HepG2 (cell line): ENCODE data around the gene RBL1. TPM values are rescaled to one million over a fixed set of nuclear protein-coding genes. Genes with fewer than 3 reads are reported as not detected.
A peak's percentile ranks its signal among the peaks of the same experiment; 100 is the strongest.

Source experiments
- ASH2L ChIP-seq: fragments of 300-600, 200-600 bp; sonication (generic); IDR thresholded peaks from 2 replicates; pipeline ENCODE4 v1.7.0; 2017; ENCODE audit warnings: low read depth, mild to moderate bottlenecking, moderate library complexity, mixed read lengths, low read length; ENCODE audit not compliant: insufficient read length
- ATF7 ChIP-seq, 2 experiments: fragments of 450-650 bp in 1 of 2; sonication (generic) in 1 of 2; formaldehyde crosslinking in 1 of 2; IDR thresholded peaks; 2 replicates each; pipeline versions ENCODE4 v1.4.0 to v1.6.1; 2016 to 2020; ENCODE audit warnings: antibody characterized with exemption in 1 of 2, mild to moderate bottlenecking in 1 of 2, missing genetic modification reagents in 1 of 2
- HNF4A ChIP-seq: sonication (generic); formaldehyde crosslinking; IDR thresholded peaks from 2 replicates; pipeline ENCODE4 v1.4.0; 2020; ENCODE audit warnings: missing genetic modification reagents
- KMT2B ChIP-seq: IDR thresholded peaks from 2 replicates; pipeline ENCODE4 v1.6.1; 2016; ENCODE audit warnings: missing genetic modification reagents, missing compliant biosample characterization
- NR2F6 ChIP-seq, 2 experiments: IDR thresholded peaks; 2 replicates each; pipeline ENCODE4 v1.6.1; 2016; ENCODE audit warnings: antibody characterized with exemption in 1 of 2, mild to moderate bottlenecking in 1 of 2
- SALL1 ChIP-seq: sonication (generic); formaldehyde crosslinking; IDR thresholded peaks from 2 replicates; pipeline ENCODE4 v1.8.0; 2022; ENCODE audit warnings: mild to moderate bottlenecking, missing genetic modification reagents
- SMYD3 ChIP-seq: sonication (generic); formaldehyde crosslinking; IDR thresholded peaks from 2 replicates; pipeline ENCODE4 v1.8.1; 2023; ENCODE audit warnings: mild to moderate bottlenecking, missing genetic modification reagents
- SRF ChIP-seq: IDR thresholded peaks from 2 replicates; pipeline ENCODE4 v1.6.1; 2011; ENCODE audit warnings: mild to moderate bottlenecking, low read depth, low read length, moderate library complexity
- SRSF1 ChIP-seq: fragments of 200-400 bp; formaldehyde crosslinking; optimal IDR thresholded peaks from 2 replicates; pipeline ENCODE3; 2017; ENCODE audit warnings: mild to moderate bottlenecking, low read depth, low read length, moderate library complexity
- TARDBP ChIP-seq: sonication (generic); formaldehyde crosslinking; IDR thresholded peaks from 2 replicates; pipeline ENCODE4 v1.8.0; 2022; ENCODE audit warnings: mild to moderate bottlenecking, missing genetic modification reagents
- THAP11 ChIP-seq: IDR thresholded peaks from 2 replicates; pipeline ENCODE4 v1.6.1; 2016; ENCODE audit warnings: missing biosample characterization, missing genetic modification reagents
- TOPORS ChIP-seq: sonication (generic); formaldehyde crosslinking; IDR thresholded peaks from 2 replicates; pipeline ENCODE4 v1.8.0; 2023; ENCODE audit warnings: mild to moderate bottlenecking, missing genetic modification reagents
- TRAFD1 ChIP-seq: sonication (generic); formaldehyde crosslinking; IDR thresholded peaks from 2 replicates; pipeline ENCODE4 v1.5.1; 2020; ENCODE audit warnings: missing genetic modification reagents, mild to moderate bottlenecking, borderline replicate concordance
- TRIM24 ChIP-seq: sonication (generic); formaldehyde crosslinking; IDR thresholded peaks from 2 replicates; pipeline ENCODE4 v1.8.0; 2022; ENCODE audit warnings: mild to moderate bottlenecking, missing genetic modification reagents
- YY1 ChIP-seq: IDR thresholded peaks from 2 replicates; pipeline ENCODE4 v1.6.1; 2011; ENCODE audit warnings: low read length, low read depth, moderate library complexity, mild to moderate bottlenecking; ENCODE audit not compliant: insufficient read depth, insufficient replicate concordance
- ZBTB21 ChIP-seq: sonication (generic); formaldehyde crosslinking; IDR thresholded peaks from 2 replicates; pipeline ENCODE4 v1.4.0; 2020; ENCODE audit warnings: missing genetic modification reagents
- ZMYM2 ChIP-seq: sonication (generic); formaldehyde crosslinking; IDR thresholded peaks from 2 replicates; pipeline ENCODE4 v1.8.0; 2022; ENCODE audit warnings: mild to moderate bottlenecking, missing genetic modification reagents
- ZNF136 ChIP-seq: sonication (generic); formaldehyde crosslinking; IDR thresholded peaks from 2 replicates; pipeline ENCODE4 v1.8.1; 2022; ENCODE audit warnings: low read depth, mild to moderate bottlenecking, moderate library complexity, missing genetic modification reagents
- ZNF331 ChIP-seq: sonication (generic); formaldehyde crosslinking; IDR thresholded peaks from 2 replicates; pipeline ENCODE4 v1.4.0; 2020; ENCODE audit warnings: missing genetic modification reagents
- ZNF512 ChIP-seq: sonication (generic); formaldehyde crosslinking; IDR thresholded peaks from 2 replicates; pipeline ENCODE4 v1.4.0; 2020; ENCODE audit warnings: mild to moderate bottlenecking, missing genetic modification reagents
- ZNF558 ChIP-seq: sonication (generic); formaldehyde crosslinking; IDR thresholded peaks from 2 replicates; pipeline ENCODE4 v1.9.0; 2022; ENCODE audit warnings: mild to moderate bottlenecking, missing genetic modification reagents, borderline replicate concordance
- ZNF616 ChIP-seq: sonication (generic); formaldehyde crosslinking; IDR thresholded peaks from 2 replicates; pipeline ENCODE4 v1.5.0; 2020; ENCODE audit warnings: low read depth, mild to moderate bottlenecking, missing genetic modification reagents
- ZNF839 ChIP-seq: sonication (generic); formaldehyde crosslinking; IDR thresholded peaks from 2 replicates; pipeline ENCODE4 v1.4.0; 2020; ENCODE audit warnings: missing genetic modification reagents, mild to moderate bottlenecking, borderline replicate concordance
- ZSCAN25 ChIP-seq: sonication (generic); formaldehyde crosslinking; IDR thresholded peaks from 2 replicates; pipeline ENCODE4 v1.8.0; 2022; ENCODE audit warnings: mild to moderate bottlenecking, missing genetic modification reagents
- polyA plus RNA-seq, 8 experiments: library from polyadenylated mRNA; depleted of rRNA in 3 of 8; stranded (reverse) in 7 of 8; unstranded in 1 of 8; fragments of >200 nt; fragmentation: Illumina TruSeq in 4 of 8; extraction: Trizol in 4 of 8; gene quantifications; 2 replicates each; pipeline versions ENCODE4 v1.2.1 to v1.2.3, GENCODE V29; 2011 to 2016; ENCODE audit warnings: low read depth in 4 of 8, missing spikeins in 1 of 8, mixed read lengths in 1 of 8; ENCODE audit not compliant: insufficient read depth in 1 of 8
- total RNA-seq, 5 experiments: library from RNA; depleted of rRNA; stranded (reverse); fragments of >200 nt; fragmentation: Illumina TruSeq; extraction: Trizol; gene quantifications; 2 replicates each; pipeline ENCODE4 v1.2.3, GENCODE V29; 2016; ENCODE audit warnings: low read depth in 1 of 5
- TF ChIP-seq, protein P1 (sequence below): sonication (generic); formaldehyde crosslinking; conservative IDR thresholded peaks from 2 replicates; pipeline ENCODE4 v1.4.0; 2020; ENCODE audit warnings: missing genetic modification reagents

The RBL1 gene
- total and polyA plus RNA-seq, 2 of the 13 experiments (the other 11 are each of a cell fraction or from before 2014, with no cell fraction given), result 6.0 to 27.5 TPM

GRCh38 chr20:36969478-36970186 lies 126.2 kb downstream of the RBL1 start (continued):
- TF ChIP-seq ZNF512, result no peak
- peak; percentile 13; the same call in 1 of the 2 replicates for TF ChIP-seq ZNF331 (CRISPR knock-in tag)
- TF ChIP-seq ZNF616 (CRISPR knock-in tag), result peak; percentile 40; the same call in 1 of the 2 replicates
- no peak; the same call in 1 of the 2 replicates for TF ChIP-seq TARDBP
- TF ChIP-seq ATF7 (IDR thresholded peaks at IDR 0.05), result no peak
- no peak for TF ChIP-seq ATF7 (CRISPR knock-in tag; IDR thresholded peaks at IDR 0.05)
- peak; percentile 19; the same call in 1 of the 2 replicates for TF ChIP-seq SALL1 (CRISPR knock-in tag)
- TF ChIP-seq KMT2B (CRISPR knock-in tag), result no peak
- no peak for TF ChIP-seq TRAFD1 (CRISPR knock-in tag)
- no peak for TF ChIP-seq ASH2L
- TF ChIP-seq THAP11 (CRISPR knock-in tag), result no peak
- no peak for TF ChIP-seq SMYD3 (CRISPR knock-in tag)
- no peak for TF ChIP-seq TRIM24 (CRISPR knock-in tag)
- TF ChIP-seq ZBTB21 (CRISPR knock-in tag), result no peak
- TF ChIP-seq ZMYM2 (CRISPR knock-in tag), result no peak
- TF ChIP-seq, protein P1, sequence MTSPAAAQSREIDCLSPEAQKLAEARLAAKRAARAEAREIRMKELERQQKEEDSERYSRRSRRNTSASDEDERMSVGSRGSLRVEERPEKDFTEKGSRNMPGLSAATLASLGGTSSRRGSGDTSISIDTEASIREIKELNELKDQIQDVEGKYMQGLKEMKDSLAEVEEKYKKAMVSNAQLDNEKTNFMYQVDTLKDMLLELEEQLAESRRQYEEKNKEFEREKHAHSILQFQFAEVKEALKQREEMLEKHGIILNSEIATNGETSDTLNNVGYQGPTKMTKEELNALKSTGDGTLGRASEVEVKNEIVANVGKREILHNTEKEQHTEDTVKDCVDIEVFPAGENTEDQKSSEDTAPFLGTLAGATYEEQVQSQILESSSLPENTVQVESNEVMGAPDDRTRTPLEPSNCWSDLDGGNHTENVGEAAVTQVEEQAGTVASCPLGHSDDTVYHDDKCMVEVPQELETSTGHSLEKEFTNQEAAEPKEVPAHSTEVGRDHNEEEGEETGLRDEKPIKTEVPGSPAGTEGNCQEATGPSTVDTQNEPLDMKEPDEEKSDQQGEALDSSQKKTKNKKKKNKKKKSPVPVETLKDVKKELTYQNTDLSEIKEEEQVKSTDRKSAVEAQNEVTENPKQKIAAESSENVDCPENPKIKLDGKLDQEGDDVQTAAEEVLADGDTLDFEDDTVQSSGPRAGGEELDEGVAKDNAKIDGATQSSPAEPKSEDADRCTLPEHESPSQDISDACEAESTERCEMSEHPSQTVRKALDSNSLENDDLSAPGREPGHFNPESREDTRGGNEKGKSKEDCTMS, result no peak
- TF ChIP-seq ZNF558 (CRISPR knock-in tag), result peak; percentile 45; the same call in 1 of the 2 replicates
- TF ChIP-seq SRF, result no peak
- TF ChIP-seq SRSF1, result no peak
- TF ChIP-seq TOPORS, result no peak
- no peak for TF ChIP-seq ZNF839 (CRISPR knock-in tag)
- TF ChIP-seq HNF4A (CRISPR knock-in tag), result peak; percentile 77
- no peak for TF ChIP-seq YY1
- TF ChIP-seq ZNF136 (CRISPR knock-in tag), result no peak
- TF ChIP-seq ZSCAN25 (CRISPR knock-in tag), result 0 out of 2 replicates have a peak, but pooled peaks have one; percentile 61
- peak; percentile 85 for TF ChIP-seq NR2F6 (IDR thresholded peaks at IDR 0.05)
- peak; percentile 77 for TF ChIP-seq NR2F6 (CRISPR knock-in tag; IDR thresholded peaks at IDR 0.05)
